IMR-90 (cell line): ENCODE measurements around the gene HTR1D. TPM values are rescaled to one million over a fixed set of nuclear protein-coding genes. Genes with fewer than 3 reads are reported as not detected.

ENCODE experiments used
- ATAC-seq: fragments of 200-7000 bp; cut with Tn5 transposase; 2 replicates; pipeline ENCODE4 v1.9.1; 2020; ENCODE audit warnings: low read depth, mild to moderate bottlenecking, moderate library complexity
- BruUV-seq: library from RNA; stranded (reverse); fragments of 400-500 nt; replicated peaks from 2 replicates; lab custom pipeline; 2021; lab: Mats Ljungman, UMichigan
- CTCF ChIA-PET: fragments of 300-600 bp; formaldehyde crosslinking; extraction: SDS; loops from one replicate; lab custom pipeline; 2021; ENCODE audit warnings: antibody characterized with exemption; lab: Yijun Ruan, JAX
- POLR2A ChIA-PET: fragments of 300-600 bp; sonication (Branson Sonifier 250); formaldehyde crosslinking; loops from one replicate; lab custom pipeline; 2022; ENCODE audit warnings: antibody characterized with exemption; ENCODE audit not compliant: unreplicated experiment; lab: Charles Lee
- DNase-seq: peaks from one replicate; pipeline ENCODE4 v3.0.0; 2013
- H2AFZ ChIP-seq: replicated peaks from 2 replicates; pipeline ENCODE3; 2013; ENCODE audit warnings: low read length, mild to moderate bottlenecking; ENCODE audit not compliant: poor library complexity
- H2AK5ac ChIP-seq: 2 replicates; pipeline ENCODE4 v1.6.1; 2013; ENCODE audit warnings: low read depth, low read length, inconsistent platforms
- H2AK9ac ChIP-seq: replicated peaks from 2 replicates; pipeline ENCODE3; 2013; ENCODE audit warnings: mild to moderate bottlenecking, low read depth, low read length, moderate library complexity; ENCODE audit not compliant: poor library complexity
- H2BK120ac ChIP-seq: 2 replicates; pipeline ENCODE4 v1.6.1; 2013; ENCODE audit warnings: low read depth, low read length, inconsistent platforms
- H2BK15ac ChIP-seq: 3 replicates; pipeline ENCODE4 v1.6.1; 2013; ENCODE audit warnings: low read depth, low read length, inconsistent platforms
- H2BK20ac ChIP-seq: 2 replicates; pipeline ENCODE4 v1.6.1; 2013; ENCODE audit warnings: low read depth, mild to moderate bottlenecking, inconsistent platforms, low read length, moderate library complexity
- H2BK5ac ChIP-seq: 2 replicates; pipeline ENCODE4 v1.6.1; 2013; ENCODE audit warnings: mild to moderate bottlenecking, low read depth, low read length, inconsistent platforms; ENCODE audit not compliant: poor library complexity, severe bottlenecking
- H3K14ac ChIP-seq: replicated peaks from 2 replicates; pipeline ENCODE4 v1.6.1; 2013; ENCODE audit warnings: low read depth, low read length, inconsistent platforms
- H3K18ac ChIP-seq: 2 replicates; pipeline ENCODE4 v1.6.1; 2013; ENCODE audit warnings: low read depth, low read length, control low read depth
- H3K23ac ChIP-seq: 2 replicates; pipeline ENCODE4 v1.6.1; 2013; ENCODE audit warnings: low read depth, low read length, inconsistent platforms
- H3K27ac ChIP-seq: 2 replicates; pipeline ENCODE4 v1.5.1; 2013; ENCODE audit warnings: mild to moderate bottlenecking, control low read depth, low read length; ENCODE audit not compliant: insufficient read depth
- H3K27me3 ChIP-seq: 2 replicates; pipeline ENCODE4 v1.6.1; 2013; ENCODE audit warnings: low read length; ENCODE audit not compliant: control insufficient read depth, insufficient read depth
- H3K36me3 ChIP-seq: 2 replicates; pipeline ENCODE4 v1.6.1; 2013; ENCODE audit warnings: low read length, mixed read lengths; ENCODE audit not compliant: control insufficient read depth, insufficient read depth
- H3K4ac ChIP-seq: 2 replicates; pipeline ENCODE4 v1.6.1; 2013; ENCODE audit warnings: low read depth, low read length, inconsistent platforms
- H3K4me1 ChIP-seq: 2 replicates; pipeline ENCODE4 v1.6.1; 2013; ENCODE audit warnings: low read length, mixed read lengths; ENCODE audit not compliant: control insufficient read depth, insufficient read depth
- H3K4me2 ChIP-seq: 2 replicates; pipeline ENCODE4 v1.6.1; 2013; ENCODE audit warnings: low read depth, mild to moderate bottlenecking, control low read depth, low read length, moderate library complexity
- H3K4me3 ChIP-seq: 2 replicates; pipeline ENCODE4 v1.5.1; 2013; ENCODE audit warnings: low read depth, mild to moderate bottlenecking, control low read depth, low read length, moderate library complexity; ENCODE audit not compliant: insufficient read depth
- H3K56ac ChIP-seq: 2 replicates; pipeline ENCODE4 v1.6.1; 2013; ENCODE audit warnings: low read length, inconsistent platforms; ENCODE audit not compliant: insufficient read depth; ENCODE audit errors: extremely low read depth
- H3K79me1 ChIP-seq, 2 experiments: 2 replicates each; pipeline ENCODE4 v1.6.1; 2013; ENCODE audit warnings: low read length in 2 of 2, inconsistent platforms in 1 of 2, low read depth in 1 of 2
- H3K9ac ChIP-seq: 2 replicates; pipeline ENCODE4 v1.6.1; 2013; ENCODE audit warnings: low read depth, low read length, control low read depth
- H3K9me1 ChIP-seq: 2 replicates; pipeline ENCODE4 v1.6.1; 2013; ENCODE audit warnings: low read length, inconsistent platforms; ENCODE audit not compliant: insufficient read depth
- H3K9me3 ChIP-seq: 2 replicates; pipeline ENCODE4 v1.6.1; 2013; ENCODE audit warnings: low read length; ENCODE audit not compliant: control insufficient read depth, insufficient read depth
- H4K20me1 ChIP-seq: 2 replicates; pipeline ENCODE4 v1.6.1; 2013; ENCODE audit warnings: low read length, inconsistent platforms; ENCODE audit not compliant: insufficient read depth
- H4K5ac ChIP-seq: 2 replicates; pipeline ENCODE4 v1.6.1; 2013; ENCODE audit warnings: mild to moderate bottlenecking, low read depth, low read length, control low read depth
- H4K8ac ChIP-seq, 2 experiments: 2 replicates each; pipeline ENCODE4 v1.6.1; 2013; ENCODE audit warnings: low read depth in 2 of 2, low read length in 2 of 2, control low read depth in 1 of 2, inconsistent platforms in 1 of 2
- H4K91ac ChIP-seq: 2 replicates; pipeline ENCODE4 v1.6.1; 2013; ENCODE audit warnings: low read depth, low read length, inconsistent platforms; ENCODE audit not compliant: insufficient read depth
- POLR2A ChIP-seq: IDR thresholded peaks from 2 replicates; pipeline ENCODE4 v1.6.1; 2012; ENCODE audit warnings: mild to moderate bottlenecking, low read depth, low read length
- WGBS, 2 experiments: methylation state at CpG; one replicate each; pipeline versions ENCODE4 v1.1.5 to v1.1.7; 2013; ENCODE audit warnings: missing lambda C conversion rate in 2 of 2; ENCODE audit not compliant: insufficient read length in 1 of 2; ENCODE audit errors: extremely low coverage in 2 of 2; 5-methylcytosine and 5-hydroxymethylcytosine counted together
- dilution Hi-C: fragments of 300-500 bp; cut with HindIII; formaldehyde crosslinking; loops from one replicate; pipeline ENCODE4 v1.14.3; 2018; ENCODE audit warnings: low sequenced_read_pairs; ENCODE audit not compliant: unreplicated experiment
- in situ Hi-C: fragments of 300-500 bp; cut with MboI; formaldehyde crosslinking; loops from 3 replicates; pipeline ENCODE4 v1.14.3; 2019; ENCODE audit warnings: low sequenced_read_pairs, inconsistent platforms, mixed read lengths
- intact Hi-C: fragments of 100-400 bp; cut with micrococcal nuclease; formaldehyde crosslinking; loops from 2 replicates; pipeline ENCODE4 v1.10.0; 2022
- polyA plus RNA-seq, 3 experiments: library from polyadenylated mRNA; depleted of rRNA; stranded (reverse); fragments of >200 nt; gene quantifications; 2 replicates each; pipeline ENCODE4 v1.2.3, GENCODE V29; 2012; ENCODE audit warnings: low replicate concordance in 1 of 3
- total RNA-seq: library from RNA; depleted of rRNA; stranded (reverse); fragments of >200 nt; gene quantifications from 2 replicates; pipeline ENCODE4 v1.2.3, GENCODE V29; 2012

The HTR1D gene
- total and polyA plus RNA-seq, 2 of the 4 experiments (the other 2 are of a cell fraction): 0.03 to 0.18 TPM

DNA sequence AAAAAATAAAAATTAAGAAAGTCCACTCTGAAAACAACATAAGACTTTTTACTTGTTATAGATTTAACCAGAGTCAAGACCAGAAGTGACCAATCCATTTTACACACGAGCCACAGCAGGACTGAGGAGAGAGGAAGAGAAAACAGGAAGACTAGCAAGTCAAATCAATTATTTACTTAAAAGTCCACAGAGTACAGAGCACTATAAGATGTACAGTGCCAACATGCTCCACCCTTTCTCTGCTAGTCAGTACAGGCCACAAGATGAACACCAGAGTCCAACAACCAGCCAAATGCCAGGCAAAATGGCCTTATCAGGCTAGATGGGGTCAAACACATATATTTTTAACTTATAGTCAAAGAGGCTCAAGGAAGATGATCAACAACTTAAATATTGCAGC, 68.2 kb downstream of the HTR1D start:
- no peak overlapping the region for H2BK5ac ChIP-seq
- intact Hi-C loops (no loop called here), in situ Hi-C loops (no loop called here), dilution Hi-C loops (no loop called here)
- H3K4me3 ChIP-seq: no peak overlapping the region
- H2BK20ac ChIP-seq: no peak overlapping the region
- H3K27ac ChIP-seq: no peak overlapping the region
- H3K9me3 ChIP-seq: no peaks in the 10 kb centered on the region
- ChIA-PET CTCF (no interaction called here), POLR2A (no interaction called here)
- no peak overlapping the region for H3K9ac ChIP-seq
- no peak overlapping the region for H2BK15ac ChIP-seq
- no CpG with 5 or more reads among the region's 1 CpG for WGBS, 2 experiments
- no peaks in the 10 kb centered on the region for H3K36me3 ChIP-seq
- H2AK9ac ChIP-seq: no peak overlapping the region
- H3K79me1 ChIP-seq: peaks cover 14 to 82% of the 10 kb centered on the region in 2 experiments
- ATAC-seq (no peak), DNase-seq (no peak)
- BruUV-seq: no TSS peak
- H2AK5ac ChIP-seq: no peak overlapping the region
- H4K91ac ChIP-seq: no peak overlapping the region
- H4K20me1 ChIP-seq: peaks cover 92% of the 10 kb centered on the region
- H4K5ac ChIP-seq: no peak overlapping the region; the same call in 1 of the 2 replicates
- peaks cover 11% of the 10 kb centered on the region for H3K9me1 ChIP-seq
- H4K8ac ChIP-seq: no peak overlapping the region
- peaks cover 5% of the 10 kb centered on the region for H3K4me1 ChIP-seq
- H3K23ac ChIP-seq: peak overlapping the region; percentile 7; the same call in 1 of the 2 replicates
- H3K56ac ChIP-seq: no peak overlapping the region
- H3K4ac ChIP-seq: no peak overlapping the region
- no peak overlapping the region for H3K18ac ChIP-seq
- H3K14ac ChIP-seq: no peak overlapping the region
- TF ChIP-seq POLR2A: no peak
- H2BK120ac ChIP-seq: no peak overlapping the region
- no peaks in the 10 kb centered on the region for H3K27me3 ChIP-seq
- no peak overlapping the region for H2AFZ ChIP-seq
- H3K4me2 ChIP-seq: no peak overlapping the region
